LNCAP (cell line): ENCODE data around the gene TMPRSS11F.

Experiments used
- CTCF ChIP-seq: fragments of 450-650 bp; IDR thresholded peaks from 2 replicates; pipeline ENCODE4 v1.5.1; 2017; ENCODE audit warnings: mild to moderate bottlenecking

TMPRSS11F gene

GRCh38 chr4:68074397-68074796, 55.3 kb downstream of the TMPRSS11F start:
- TF ChIP-seq CTCF = no peak

- TF ChIP-seq CTCF = no peak
Measured at GRCh38 chr4:68070302-68070701, 59.4 kb downstream of the TMPRSS11F start.

GRCh38 chr4:68062501-68062900, 67.2 kb downstream of the TMPRSS11F start:
- no peak for TF ChIP-seq CTCF

- TF ChIP-seq CTCF = no peak
Measured at GRCh38 chr4:68038272-68038671, 91.4 kb downstream of the TMPRSS11F start.

GRCh38 chr4:68021185-68021584, 108.5 kb downstream of the TMPRSS11F start:
- no peak for TF ChIP-seq CTCF

- TF ChIP-seq CTCF = no peak
Measured at GRCh38 chr4:68011684-68012083, 118.0 kb downstream of the TMPRSS11F start.
